Coronary artery (tissue), 2 donors: Measurements from ENCODE around the gene MCC.
A peak's percentile ranks its signal among the peaks of the same experiment; 100 is the strongest.

Experiments used
- DNase-seq: peaks from one replicate; pipeline ENCODE4 v3.0.0-alpha.2; 2017; ENCODE audit warnings: low spot score
- H3K27ac ChIP-seq, 2 donors: fragments of 200-600 bp; sonication (generic); one replicate each; pipeline ENCODE4 v1.5.1; 2016 to 2019
- H3K4me3 ChIP-seq: fragments of 200-600 bp; sonication (generic); 2 replicates; pipeline ENCODE4 v1.5.1; 2016; ENCODE audit warnings: mild to moderate bottlenecking, moderate library complexity
- TF ChIP-seq, protein P1 (sequence below): fragments of 200-600 bp; sonication (generic); IDR thresholded peaks from one replicate; pipeline ENCODE4 v1.5.1; 2019; ENCODE audit warnings: antibody characterized with exemption

Gene MCC

DNA sequence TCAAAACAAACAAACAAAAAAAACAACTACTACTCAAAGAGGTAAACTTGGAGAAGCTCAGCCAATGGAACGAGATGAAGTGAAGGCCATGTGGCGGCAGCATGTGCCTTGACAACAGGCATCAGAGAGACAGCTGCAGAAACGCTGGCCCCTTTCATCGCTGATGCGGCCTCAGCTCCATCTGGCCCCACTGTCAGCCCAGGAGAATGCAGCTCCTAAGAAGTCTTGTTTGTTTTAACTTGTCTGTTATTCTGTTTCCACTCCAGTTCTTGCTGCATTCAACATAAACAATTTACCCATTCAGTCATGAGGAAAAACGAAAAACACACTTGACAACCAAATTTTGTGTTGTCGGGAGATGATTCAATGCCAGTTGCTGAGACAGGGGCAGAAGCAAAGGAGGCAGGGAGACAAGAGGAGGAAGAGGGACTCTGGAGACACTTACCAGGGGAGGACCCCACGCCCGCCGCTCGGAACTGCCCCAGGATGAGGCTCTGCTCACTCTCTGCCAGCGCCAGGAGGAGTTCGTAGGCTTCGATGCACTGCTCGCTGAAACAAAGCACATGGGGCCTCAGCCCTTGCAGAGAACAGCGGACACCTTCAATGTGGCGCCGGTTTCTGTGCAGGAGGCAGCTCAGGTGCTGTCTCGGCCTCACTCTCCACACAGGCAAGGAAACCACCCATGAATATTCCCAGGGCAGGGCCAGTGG lies 420.5 kb downstream of the MCC start:
- Histone ChIP-seq H3K4me3 (no peak overlapping the region), H3K27ac (no peak overlapping the region)
- DNase-seq: peak; percentile 55
- TF ChIP-seq, protein P1, sequence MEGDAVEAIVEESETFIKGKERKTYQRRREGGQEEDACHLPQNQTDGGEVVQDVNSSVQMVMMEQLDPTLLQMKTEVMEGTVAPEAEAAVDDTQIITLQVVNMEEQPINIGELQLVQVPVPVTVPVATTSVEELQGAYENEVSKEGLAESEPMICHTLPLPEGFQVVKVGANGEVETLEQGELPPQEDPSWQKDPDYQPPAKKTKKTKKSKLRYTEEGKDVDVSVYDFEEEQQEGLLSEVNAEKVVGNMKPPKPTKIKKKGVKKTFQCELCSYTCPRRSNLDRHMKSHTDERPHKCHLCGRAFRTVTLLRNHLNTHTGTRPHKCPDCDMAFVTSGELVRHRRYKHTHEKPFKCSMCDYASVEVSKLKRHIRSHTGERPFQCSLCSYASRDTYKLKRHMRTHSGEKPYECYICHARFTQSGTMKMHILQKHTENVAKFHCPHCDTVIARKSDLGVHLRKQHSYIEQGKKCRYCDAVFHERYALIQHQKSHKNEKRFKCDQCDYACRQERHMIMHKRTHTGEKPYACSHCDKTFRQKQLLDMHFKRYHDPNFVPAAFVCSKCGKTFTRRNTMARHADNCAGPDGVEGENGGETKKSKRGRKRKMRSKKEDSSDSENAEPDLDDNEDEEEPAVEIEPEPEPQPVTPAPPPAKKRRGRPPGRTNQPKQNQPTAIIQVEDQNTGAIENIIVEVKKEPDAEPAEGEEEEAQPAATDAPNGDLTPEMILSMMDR: no peak

DNA sequence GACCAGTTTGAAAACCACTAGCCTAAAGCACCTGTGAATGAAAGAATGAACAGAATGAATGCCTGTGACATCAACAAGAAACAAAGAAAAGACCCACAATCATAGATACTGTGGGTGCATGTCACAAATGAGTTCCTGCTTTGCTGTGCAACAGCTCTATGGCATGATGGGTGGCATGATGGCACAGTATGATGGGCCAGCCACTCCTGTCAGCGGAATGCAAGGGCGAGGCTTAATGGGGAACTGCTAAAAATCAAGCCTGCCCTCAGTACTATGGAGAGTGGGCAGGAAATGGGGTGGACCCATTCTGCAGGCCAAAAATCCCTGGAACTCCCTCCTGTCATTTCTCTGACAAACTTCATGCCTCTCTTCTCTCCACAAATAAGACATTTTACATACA lies 422.6 kb downstream of the MCC start:
- peak; percentile 54 for DNase-seq
- no peak overlapping the region for H3K4me3 ChIP-seq
- H3K27ac ChIP-seq: no peak overlapping the region
- TF ChIP-seq, protein P1: no peak

DNA sequence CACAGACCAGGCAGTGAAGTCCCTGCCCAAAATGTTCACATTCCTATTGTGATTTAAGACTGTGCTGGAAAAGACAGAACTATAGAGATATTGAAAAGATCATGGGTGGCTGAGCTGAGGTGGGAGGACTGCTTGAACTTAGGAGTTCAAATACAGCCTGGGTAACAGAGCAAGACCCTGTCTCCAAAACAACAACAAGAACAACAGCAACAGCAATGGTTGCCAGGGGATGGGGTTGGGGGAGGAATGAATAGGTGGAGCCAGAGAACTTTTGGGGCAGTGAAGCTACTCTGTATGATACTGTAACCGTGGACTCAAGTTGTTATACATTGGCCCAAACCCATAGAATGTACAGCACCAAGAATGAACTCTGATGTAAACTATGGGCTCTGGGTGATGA lies 423.4 kb downstream of the MCC start:
- Histone ChIP-seq H3K4me3 (no peak overlapping the region), H3K27ac (no peak overlapping the region)
- TF ChIP-seq, protein P1: no peak
- peak; percentile 14 for DNase-seq

DNA sequence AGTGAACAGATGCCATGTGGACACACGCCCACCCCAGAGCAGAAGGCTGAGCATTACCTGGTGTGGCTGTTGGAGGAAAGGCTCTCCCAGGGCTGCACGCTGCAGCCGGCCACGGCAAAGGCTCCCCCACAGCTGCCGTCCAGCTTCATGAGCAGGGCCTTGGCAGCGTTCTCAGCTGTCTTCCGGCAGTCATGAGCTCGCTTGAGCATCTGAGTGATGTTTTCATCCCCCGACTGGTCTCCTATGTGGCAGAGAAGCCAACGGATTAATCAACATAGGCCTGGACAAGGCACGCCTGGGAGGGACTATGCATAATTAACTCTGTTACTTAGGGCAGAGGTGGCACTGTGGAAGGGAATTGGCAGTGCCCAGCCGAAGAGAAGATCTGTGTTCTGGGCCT lies 424.3 kb downstream of the MCC start:
- Histone ChIP-seq H3K27ac (no peak overlapping the region), H3K4me3 (no peak overlapping the region)
- DNase-seq: peak; percentile 41
- TF ChIP-seq, protein P1: no peak

DNA sequence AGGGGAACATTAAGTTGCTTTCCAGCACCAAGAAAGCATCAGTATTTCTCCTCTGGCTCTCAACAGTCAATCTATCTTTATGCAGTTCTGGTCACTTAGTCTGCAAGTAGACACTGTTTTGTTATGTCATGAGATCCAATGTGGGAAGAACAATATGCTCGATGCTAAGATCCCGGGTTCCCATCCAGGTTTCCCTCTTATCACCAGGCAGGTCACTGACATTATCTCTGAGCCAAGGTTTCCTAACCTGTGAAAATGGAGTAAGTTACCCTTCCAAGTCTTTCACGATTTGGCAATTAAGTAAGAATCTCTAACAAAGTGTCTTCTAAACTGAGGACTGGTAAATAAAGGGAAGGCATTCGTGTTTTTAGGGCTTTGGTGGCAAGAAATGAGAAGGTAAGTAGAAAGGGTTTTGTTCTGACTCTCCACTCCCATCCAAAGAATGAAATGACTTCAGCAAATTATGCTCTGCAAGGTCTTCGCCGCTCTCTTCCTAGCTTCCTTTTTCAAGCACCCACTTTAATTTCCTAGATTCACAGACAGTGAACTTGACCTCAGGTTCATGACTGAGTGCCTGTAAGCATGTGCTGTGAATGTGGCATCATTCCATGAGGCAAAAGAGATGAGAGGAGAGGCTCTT lies 425.3 kb downstream of the MCC start:
- DNase-seq: peak; percentile 26
- Histone ChIP-seq H3K27ac (no peak overlapping the region), H3K4me3 (no peak overlapping the region)
- TF ChIP-seq, protein P1: no peak

DNA sequence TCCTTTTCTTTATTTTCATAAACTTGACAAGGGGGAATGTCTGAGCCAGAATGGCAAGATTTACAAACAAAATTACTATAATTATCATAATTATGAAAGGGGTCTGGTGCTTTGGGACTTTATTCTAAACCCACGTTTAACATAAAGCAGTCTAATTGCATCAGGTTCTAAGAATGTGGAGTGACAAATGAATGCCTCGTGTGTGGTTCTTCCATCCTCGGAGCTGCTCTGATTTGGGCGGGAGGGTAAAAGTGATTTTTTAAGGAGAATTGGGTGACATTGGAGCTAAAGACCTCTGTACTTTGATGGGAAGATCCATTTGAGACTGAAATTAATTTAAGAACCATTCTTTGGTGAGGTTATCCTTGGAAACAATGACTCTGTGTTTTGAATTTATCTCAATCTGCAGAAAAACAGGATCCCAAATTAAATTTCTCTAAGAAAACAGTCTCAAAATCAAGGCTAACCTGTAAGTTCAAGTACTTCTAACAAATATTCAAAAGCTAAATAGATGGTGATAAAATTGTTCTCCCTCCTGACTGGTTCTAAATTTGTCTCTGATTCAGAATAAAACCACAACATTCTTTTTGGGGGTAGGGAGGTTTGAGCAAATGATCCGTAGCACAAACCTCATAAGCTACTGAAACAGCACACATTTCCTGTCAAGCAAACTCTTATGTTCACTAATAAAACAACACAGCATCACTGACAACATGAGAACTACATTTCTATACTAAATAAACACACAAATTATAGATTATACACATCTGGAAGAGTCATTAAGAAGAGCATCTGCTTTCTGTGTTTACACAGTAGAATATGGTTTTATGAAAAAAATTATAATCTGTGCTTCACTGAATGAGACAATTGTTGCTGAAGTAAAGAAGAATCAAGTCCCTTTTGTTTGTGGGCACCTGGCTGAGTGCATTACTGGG lies 426.1 kb downstream of the MCC start:
- no peak for DNase-seq
- Histone ChIP-seq H3K4me3 (no peak overlapping the region), H3K27ac (no peak overlapping the region)
- TF ChIP-seq, protein P1: no peak
